Progenitor cell of endocrine pancreas (in vitro differentiated cells): Measurements from ENCODE around the gene DND1. TPM values are rescaled to one million over a fixed set of nuclear protein-coding genes. Genes with fewer than 3 reads are reported as not detected.
"Not testable (repeated sequence)": the region's sequence is repeated elsewhere in the genome, so short reads cannot be mapped to it uniquely, and the experiment has no call there.

ENCODE experiments used
- DNase-seq: peaks from one replicate; pipeline ENCODE4 v3.0.0; 2021; ENCODE audit warnings: low spot score; ENCODE audit not compliant: unreplicated experiment
- H3K27ac Mint-ChIP-seq: 2 replicates; pipeline ENCODE4 v1.8.0; 2021; ENCODE audit warnings: mild to moderate bottlenecking, moderate library complexity, mixed read lengths
- H3K27me3 Mint-ChIP-seq: 2 replicates; pipeline ENCODE4 v1.8.0; 2021; ENCODE audit warnings: mixed read lengths
- H3K36me3 Mint-ChIP-seq: 2 replicates; pipeline ENCODE4 v1.8.0; 2022; ENCODE audit warnings: mixed read lengths; ENCODE audit not compliant: insufficient read depth
- H3K4me1 Mint-ChIP-seq: 2 replicates; pipeline ENCODE4 v1.8.0; 2021; ENCODE audit warnings: low read depth, mixed read lengths
- H3K4me3 Mint-ChIP-seq: 2 replicates; pipeline ENCODE4 v1.8.0; 2021; ENCODE audit warnings: low read depth, mild to moderate bottlenecking, moderate library complexity, mixed read lengths
- H3K9me3 Mint-ChIP-seq: 2 replicates; pipeline ENCODE4 v1.8.0; 2021; ENCODE audit warnings: low read depth, mixed read lengths
- CTCF ChIP-seq: fragments of 200-600 bp; sonication (generic); IDR thresholded peaks from one replicate; pipeline ENCODE4 v1.5.0; 2021; ENCODE audit warnings: antibody characterized with exemption, mild to moderate bottlenecking; ENCODE audit not compliant: unreplicated experiment
- total RNA-seq: library from RNA; stranded (reverse); gene quantifications from 2 replicates; pipeline ENCODE4 v1.2.1, GENCODE V29; 2021

Gene DND1
- total RNA-seq, 1 donor from 2014 or later = 3.1 TPM

- H3K4me1 Mint-ChIP-seq = peaks cover 8% of the 10 kb centered on the region
- peak within 1 kb of the TSS; percentile 99 for H3K4me3 Mint-ChIP-seq
- no peaks in the 10 kb centered on the region for H3K27me3 Mint-ChIP-seq
- peaks cover 20% of the 10 kb centered on the region for H3K36me3 Mint-ChIP-seq
- no peak for TF ChIP-seq CTCF
- H3K9me3 Mint-ChIP-seq = no peaks in the 10 kb centered on the region
- H3K27ac Mint-ChIP-seq = peak within 1 kb of the TSS; percentile 97
- DNase-seq = peak; percentile 78
These were observed 8.8 kb downstream of the DND1 start, which contains the start of gene WDR55 for GRCh38 chr5:140664359-140665119. WDR55 (plus strand) TSS chr5:140664904; CDS start chr5:140664913, 9 bp downstream.

GRCh38 chr5:140664030-140664358, 9.4 kb downstream of the DND1 start:
- H3K27me3 Mint-ChIP-seq = no peaks in the 10 kb centered on the region
- DNase-seq = no peak
- H3K9me3 Mint-ChIP-seq = no peaks in the 10 kb centered on the region
- H3K27ac Mint-ChIP-seq = peak overlapping the region; percentile 97
- peaks cover 8% of the 10 kb centered on the region for H3K4me1 Mint-ChIP-seq
- peaks cover 21% of the 10 kb centered on the region for H3K36me3 Mint-ChIP-seq
- H3K4me3 Mint-ChIP-seq = peak overlapping the region; percentile 99
- no peak for TF ChIP-seq CTCF

- not testable (repeated sequence) for DNase-seq, H3K9me3 Mint-ChIP-seq, H3K27ac Mint-ChIP-seq, H3K4me3 Mint-ChIP-seq, H3K27me3 Mint-ChIP-seq, H3K4me1 Mint-ChIP-seq
- H3K36me3 Mint-ChIP-seq = peaks cover 30% of the 10 kb centered on the region
These were observed 13.0 kb downstream of the DND1 start for GRCh38 chr5:140660371-140660770.

DNA sequence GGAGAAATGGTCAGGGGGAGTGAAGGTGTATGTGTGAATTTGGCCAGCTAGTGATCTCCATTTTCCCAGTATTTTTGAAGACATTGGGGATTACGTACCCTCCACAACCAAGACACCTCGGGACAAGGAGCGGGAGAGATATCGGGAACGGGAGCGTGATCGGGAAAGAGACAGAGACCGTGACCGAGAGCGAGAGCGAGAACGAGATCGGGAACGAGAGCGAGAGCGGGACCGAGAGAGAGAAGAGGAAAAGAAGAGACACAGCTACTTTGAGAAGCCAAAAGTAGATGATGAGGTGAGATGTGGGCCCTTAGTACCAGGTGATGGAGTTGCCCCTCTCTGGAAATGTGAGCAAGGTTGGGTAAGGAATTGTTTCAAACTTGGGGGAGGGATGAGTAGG, 14.5 kb downstream of the DND1 start:
- peaks cover 40% of the 10 kb centered on the region for H3K36me3 Mint-ChIP-seq
- H3K27me3 Mint-ChIP-seq = no peaks in the 10 kb centered on the region

DNA sequence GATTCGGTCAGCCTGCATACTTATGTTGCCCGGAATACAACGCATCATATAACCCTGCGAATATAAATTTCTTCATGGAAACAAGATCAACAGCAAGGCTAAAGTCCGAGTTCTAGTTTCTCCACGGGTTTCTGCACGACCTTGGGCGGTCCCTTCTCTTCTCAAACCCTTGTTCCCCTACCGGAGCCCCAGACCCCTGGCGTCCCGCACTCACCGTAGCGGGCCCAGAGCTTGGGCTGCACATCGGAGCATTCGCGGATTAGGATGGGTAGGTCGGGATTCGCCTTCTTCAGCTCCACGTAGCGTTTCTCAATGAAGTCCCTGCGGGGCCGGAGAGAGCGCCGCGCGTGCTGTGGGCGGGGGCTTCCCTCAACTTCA, 26.3 kb downstream of the DND1 start:
- Mint-ChIP-seq H3K4me3 (peak overlapping the region; percentile 99), H3K4me1 (peaks cover 11% of the 10 kb centered on the region), H3K27me3 (no peaks in the 10 kb centered on the region), H3K27ac (peak overlapping the region; percentile 99), H3K36me3 (peaks cover 12% of the 10 kb centered on the region), H3K9me3 (no peaks in the 10 kb centered on the region)
- TF ChIP-seq CTCF = no peak
- no peak for DNase-seq

More for the DNA sequence above, 14.5 kb downstream of the DND1 start:
- Mint-ChIP-seq H3K9me3 (no peaks in the 10 kb centered on the region), H3K4me1 (no peaks in the 10 kb centered on the region), H3K27ac (no peak overlapping the region), H3K4me3 (no peak overlapping the region)
- no peak for DNase-seq
- TF ChIP-seq CTCF = no peak

DNA sequence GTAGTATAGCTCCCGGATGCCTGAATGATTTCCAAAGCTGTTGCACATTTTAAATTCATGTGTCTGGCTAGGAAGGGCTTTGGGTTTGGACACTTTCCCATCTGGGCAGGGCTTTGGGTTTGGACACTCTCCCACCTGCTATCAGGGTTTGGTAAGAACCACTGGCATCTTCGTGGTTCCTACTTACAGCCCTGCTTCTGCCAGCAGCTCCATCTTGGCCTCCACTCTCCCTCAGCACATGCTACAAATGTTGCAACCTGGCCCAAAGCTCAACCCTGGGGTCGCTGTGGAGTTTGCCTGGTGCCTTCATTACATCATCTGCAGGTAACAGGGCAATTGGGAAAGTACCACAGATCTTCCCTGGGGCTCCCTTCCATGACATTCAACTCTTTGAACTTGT, 30.7 kb downstream of the DND1 start:
- H3K36me3 Mint-ChIP-seq = peaks cover 3% of the 10 kb centered on the region
- TF ChIP-seq CTCF = no peak
- peaks cover 13% of the 10 kb centered on the region for H3K4me1 Mint-ChIP-seq
- H3K27me3 Mint-ChIP-seq = no peaks in the 10 kb centered on the region
- H3K4me3 Mint-ChIP-seq = no peak overlapping the region
- no peak overlapping the region for H3K27ac Mint-ChIP-seq
- H3K9me3 Mint-ChIP-seq = peaks cover 6% of the 10 kb centered on the region
- DNase-seq = no peak
